PC-3 (cell line): Measurements from ENCODE around the gene HLA-DRA.

ENCODE experiments used
- CTCF ChIP-seq: fragments of 300-600 bp; sonication (generic); conservative IDR thresholded peaks from 2 replicates; pipeline ENCODE4 v1.5.1; 2017; ENCODE audit warnings: antibody characterized with exemption, low read depth, mild to moderate bottlenecking, low read length
- EZH2 ChIP-seq: fragments of 300-600 bp; sonication (generic); IDR thresholded peaks from one replicate; pipeline ENCODE4 v1.6.1; 2017; ENCODE audit warnings: antibody characterized with exemption, mild to moderate bottlenecking, low read length; ENCODE audit not compliant: unreplicated experiment

- TF ChIP-seq EZH2 (no peak), CTCF (no peak)
Observed at GRCh38 chr6:32436186-32436585, 3.5 kb upstream of the HLA-DRA start.
